K562 (cell line): ENCODE results near the gene DLX2. TPM values are rescaled to one million over a fixed set of nuclear protein-coding genes. Genes with fewer than 3 reads are reported as not detected.

Source experiments
- ATAC-seq: fragments of 200-7000 bp; cut with Tn5 transposase; 3 replicates; pipeline ENCODE4 v1.9.1; 2020; ENCODE audit warnings: moderate library complexity
- BruUV-seq: library from RNA; stranded (reverse); fragments of 400-500 nt; replicated peaks from 2 replicates; lab custom pipeline; 2021; lab: Mats Ljungman, UMichigan
- CTCF ChIA-PET: fragments of 300-600 bp; formaldehyde crosslinking; extraction: SDS; loops from one replicate; lab custom pipeline; 2021; ENCODE audit warnings: low intra/inter-chr PET ratio; lab: Yijun Ruan, JAX
- POLR2A ChIA-PET: fragments of 300-600, 350-650 bp; sonication (Branson Sonifier 250); formaldehyde crosslinking; extraction: SDS; loops from one replicate; lab custom pipeline; 2021; ENCODE audit warnings: antibody characterized with exemption, inconsistent platforms; lab: Yijun Ruan, JAX
- DNase-seq, 4 experiments: peaks; one replicate each; pipeline versions ENCODE4 v3.0.0 to v3.0.0-alpha.2; 2011 to 2018; ENCODE audit warnings: low spot score in 3 of 4, mixed read lengths in 3 of 4; ENCODE audit errors: extremely low read depth in 1 of 4
- FAIRE-seq: peaks from 2 replicates; lab custom pipeline; 2011; peaks lifted over from hg19 to GRCh38; lab: Jason Lieb, UNC
- H2AFZ ChIP-seq: 2 replicates; pipeline ENCODE4 v1.6.0; 2011; ENCODE audit warnings: low read depth, low read length, control low read depth, inconsistent platforms
- H3K27ac ChIP-seq: fragments of 200-600 bp; 3 replicates; pipeline ENCODE4 v1.8.0; 2011; ENCODE audit warnings: low read depth, mild to moderate bottlenecking, control low read depth, inconsistent platforms, low read length, moderate library complexity, mixed read lengths; ENCODE audit errors: extremely low read depth
- H3K27me3 ChIP-seq, 2 experiments: fragments of 300-600 bp in 1 of 2; 2 replicates in 1 of 2; 3 replicates in 1 of 2; pipeline versions ENCODE4 v1.6.0 to v1.8.0; 2011; ENCODE audit warnings: inconsistent platforms in 2 of 2, low read length in 2 of 2, mild to moderate bottlenecking in 1 of 2, mixed read lengths in 1 of 2, moderate library complexity in 1 of 2; ENCODE audit not compliant: control insufficient read depth in 2 of 2, insufficient read depth in 2 of 2
- H3K36me3 ChIP-seq: fragments of 300-600 bp; 3 replicates; pipeline ENCODE4 v1.8.0; 2011; ENCODE audit warnings: mild to moderate bottlenecking, low read length, inconsistent platforms; ENCODE audit not compliant: control insufficient read depth, insufficient read depth
- H3K4me1 ChIP-seq, 2 experiments: fragments of 200-600 bp in 1 of 2; replicated peaks in 1 of 2; 2 replicates in 1 of 2; 3 replicates in 1 of 2; pipeline versions ENCODE4 v1.5.1 to v1.8.0; 2011; ENCODE audit warnings: inconsistent platforms in 2 of 2, low read length in 2 of 2, mild to moderate bottlenecking in 1 of 2, mixed read lengths in 1 of 2, moderate library complexity in 1 of 2; ENCODE audit not compliant: control insufficient read depth in 2 of 2, insufficient read depth in 2 of 2
- H3K4me2 ChIP-seq: 2 replicates; pipeline ENCODE4 v1.6.1; 2011; ENCODE audit warnings: low read length, control low read depth, inconsistent platforms, mixed read lengths; ENCODE audit not compliant: insufficient read depth
- H3K4me3 ChIP-seq: fragments of 200-600 bp; sonication (generic), shearing (Covaris generic); 2 replicates; pipeline ENCODE4 v1.5.1; 2016; ENCODE audit warnings: control low read depth, inconsistent platforms
- H3K79me2 ChIP-seq: fragments of 200-600 bp; 3 replicates; pipeline ENCODE4 v1.8.0; 2011; ENCODE audit warnings: low read length, inconsistent platforms; ENCODE audit not compliant: control insufficient read depth, insufficient read depth
- H3K9ac ChIP-seq, 2 experiments: 2 replicates each; pipeline versions ENCODE4 v1.6.0 to v1.6.1; 2011; ENCODE audit warnings: low read depth in 2 of 2, low read length in 2 of 2, control low read depth in 1 of 2, inconsistent platforms in 1 of 2, mild to moderate bottlenecking in 1 of 2, mixed read lengths in 1 of 2; ENCODE audit not compliant: insufficient read depth in 1 of 2
- H3K9me1 ChIP-seq: one replicate; pipeline ENCODE4 v1.6.0; 2011; ENCODE audit warnings: inconsistent platforms, mild to moderate bottlenecking, low read length, moderate library complexity; ENCODE audit not compliant: control insufficient read depth, insufficient read depth
- H3K9me3 ChIP-seq: replicated peaks from 2 replicates; pipeline ENCODE4 v1.5.1; 2011; ENCODE audit warnings: low read depth, low read length, inconsistent platforms; ENCODE audit not compliant: control insufficient read depth, insufficient read depth
- H4K20me1 ChIP-seq: replicated peaks from 2 replicates; pipeline ENCODE4 v1.6.1; 2011; ENCODE audit warnings: low read length, inconsistent platforms, mixed read lengths; ENCODE audit not compliant: control insufficient read depth, insufficient read depth
- FOSL1 ChIP-seq: fragments of 200-800 bp; sonication (Bioruptor generic); conservative IDR thresholded peaks from 2 replicates; pipeline ENCODE4 v1.6.1; 2016; ENCODE audit warnings: missing genetic modification characterization, missing compliant biosample characterization
- FOXJ3 ChIP-seq: sonication (generic); formaldehyde crosslinking; IDR thresholded peaks from 2 replicates; pipeline ENCODE4 v1.4.0; 2020; ENCODE audit warnings: mild to moderate bottlenecking, missing genetic modification reagents
- HMG20A ChIP-seq: fragments of 450-650 bp; formaldehyde crosslinking; conservative IDR thresholded peaks from 2 replicates; pipeline ENCODE4 v1.4.0; 2020; ENCODE audit warnings: mild to moderate bottlenecking, mixed read lengths
- KLF1 ChIP-seq: fragments of 450-650 bp; IDR thresholded peaks from 2 replicates; pipeline ENCODE4 v1.6.1; 2016; ENCODE audit warnings: missing genetic modification characterization, missing compliant biosample characterization
- MBD2 ChIP-seq: sonication (generic); IDR thresholded peaks from 2 replicates; pipeline ENCODE4 v1.6.1; 2016; ENCODE audit warnings: low read depth, borderline replicate concordance
- PCBP2 ChIP-seq: fragments of 200-400 bp; formaldehyde crosslinking; IDR thresholded peaks from 2 replicates; pipeline ENCODE4 v1.6.1; 2018; ENCODE audit warnings: low read length, low read depth, mild to moderate bottlenecking, moderate library complexity; ENCODE audit not compliant: poor library complexity, severe bottlenecking
- PURB ChIP-seq: sonication (generic); formaldehyde crosslinking; IDR thresholded peaks from 2 replicates; pipeline ENCODE4 v1.9.0; 2021; ENCODE audit warnings: low read depth, mild to moderate bottlenecking, missing genetic modification reagents
- SIN3B ChIP-seq: fragments of 450-650 bp; IDR thresholded peaks from 2 replicates; pipeline ENCODE4 v1.6.1; 2017; ENCODE audit warnings: low read depth, mild to moderate bottlenecking, moderate library complexity
- SLC30A9 ChIP-seq: fragments of 250-450 bp; sonication (Bioruptor Pico); IDR thresholded peaks from 2 replicates; pipeline ENCODE4 v1.8.0; 2022; ENCODE audit warnings: mild to moderate bottlenecking, moderate library complexity
- SMC3 ChIP-seq: conservative IDR thresholded peaks from 2 replicates; pipeline ENCODE4 v1.6.1; 2011; ENCODE audit warnings: low read depth, low read length, improper control_type of control experiment; ENCODE audit not compliant: insufficient read depth
- SOX6 ChIP-seq: fragments of 450-650 bp; IDR thresholded peaks from 2 replicates; pipeline ENCODE4 v1.6.1; 2014; ENCODE audit warnings: mild to moderate bottlenecking
- TCF7 ChIP-seq: sonication (generic); IDR thresholded peaks from 2 replicates; pipeline ENCODE4 v1.6.1; 2016; ENCODE audit warnings: antibody characterized with exemption, borderline replicate concordance
- TFE3 ChIP-seq: fragments of 450-650 bp; formaldehyde crosslinking; IDR thresholded peaks from 2 replicates; pipeline ENCODE4 v1.4.0; 2020; ENCODE audit warnings: mild to moderate bottlenecking, mixed read lengths
- THRB ChIP-seq: fragments of 450-650 bp; formaldehyde crosslinking; conservative IDR thresholded peaks from 2 replicates; pipeline ENCODE4 v1.4.0; 2022; ENCODE audit warnings: mild to moderate bottlenecking, missing genetic modification characterization
- ZHX1 ChIP-seq: fragments of 150-350 bp; conservative IDR thresholded peaks from 2 replicates; pipeline ENCODE4 v1.6.1; 2014; ENCODE audit warnings: low read length
- ZKSCAN3 ChIP-seq: fragments of 250-450 bp; sonication (Bioruptor Pico); IDR thresholded peaks from 2 replicates; pipeline ENCODE4 v1.4.0; 2020
- ZNF695 ChIP-seq: fragments of 450-650 bp; formaldehyde crosslinking; IDR thresholded peaks from 2 replicates; pipeline ENCODE4 v1.4.0; 2020; ENCODE audit warnings: mild to moderate bottlenecking, moderate library complexity
- WGBS: fragments of 100-300 bp; shearing (Covaris generic); methylation state at CpG from one replicate; pipeline ENCODE4 v1.1.6; 2016; ENCODE audit warnings: low coverage, mixed read lengths; ENCODE audit not compliant: insufficient coverage; ENCODE audit errors: missing lambda C conversion rate; 5-methylcytosine and 5-hydroxymethylcytosine counted together
- in situ Hi-C: fragments of 300-500 bp; cut with MboI; formaldehyde crosslinking; loops from 4 replicates; pipeline ENCODE4 v1.15.0; 2018; ENCODE audit warnings: inconsistent platforms, mixed read lengths
- intact Hi-C: fragments of 100-400 bp; cut with micrococcal nuclease; formaldehyde crosslinking; loops from 2 replicates; pipeline ENCODE4 v1.14.2; 2022
- polyA plus RNA-seq, 8 experiments: library from polyadenylated mRNA; depleted of rRNA in 4 of 8; stranded (reverse) in 5 of 8; unstranded in 3 of 8; fragments of >200 nt; fragmentation: Nextera tagmentation in 2 of 8; fragmentation: Illumina TruSeq in 1 of 8; extraction: Ambion mirVana in 2 of 8; extraction: Trizol in 1 of 8; gene quantifications; 2 replicates each; pipeline versions ENCODE4 v1.2.1 to v1.2.3, GENCODE V29; 2011 to 2014; ENCODE audit warnings: inconsistent platforms in 1 of 8, missing spikeins in 1 of 8
- total RNA-seq, 7 experiments: library from RNA; depleted of rRNA in 6 of 7; stranded (reverse); fragments of >200 nt in 6 of 7; fragmentation: Illumina TruSeq in 2 of 7; extraction: Trizol in 2 of 7; gene quantifications; 2 replicates each; pipeline versions ENCODE4 v1.2.1 to v1.2.3, GENCODE V29; 2011 to 2021; ENCODE audit warnings: low replicate concordance in 1 of 7

The DLX2 gene
- total and polyA plus RNA-seq, 9 of the 15 experiments (the other 6 are each of a cell fraction or from before 2014, with no cell fraction given), result 0.14 to 4.3 (median 0.86) TPM

GRCh38 chr2:172095905-172096625, 6.6 kb downstream of the DLX2 start:
- H3K27ac ChIP-seq, result no peak overlapping the region
- no TSS peak for BruUV-seq
- no peak overlapping the region for H3K4me3 ChIP-seq
- no peaks in the 10 kb centered on the region for H3K36me3 ChIP-seq
- H3K9ac ChIP-seq, result no peak overlapping the region
- CTCF ChIA-PET, result no interaction called here
- DNase-seq (no peak), ATAC-seq (no peak), FAIRE-seq (no peak)
- H3K4me1 ChIP-seq, result peaks cover 22 to 45% of the 10 kb centered on the region in 2 experiments
- no peaks in the 10 kb centered on the region for H4K20me1 ChIP-seq
- POLR2A ChIA-PET, result interaction anchor here (0.8 to 1.3 kb wide), 2 partner anchors 11 to 402 kb away, joined by 3 to 6 read pairs; partner anchors contain the start of gene DLX1
- H3K4me2 ChIP-seq, result no peak overlapping the region
- 90% methylated on average over 34 of the region's 40 CpGs for WGBS
- no peaks in the 10 kb centered on the region for H3K9me3 ChIP-seq
- no peaks in the 10 kb centered on the region; a peak in 1 of 5 replicates for H3K27me3 ChIP-seq
- no peaks in the 10 kb centered on the region for H3K9me1 ChIP-seq
- no peak overlapping the region for H2AFZ ChIP-seq
- no peaks in the 10 kb centered on the region for H3K79me2 ChIP-seq
- no peak for TF ChIP-seq MBD2
- no peak for TF ChIP-seq TFE3 (CRISPR knock-in tag)
- TF ChIP-seq HMG20A (CRISPR knock-in tag), result no peak
- TF ChIP-seq SMC3, result no peak
- TF ChIP-seq SIN3B, result no peak
- no peak for TF ChIP-seq FOSL1 (tag)
- TF ChIP-seq PCBP2, result no peak
- TF ChIP-seq ZHX1, result no peak
- TF ChIP-seq FOXJ3, result no peak
- TF ChIP-seq PURB, result no peak
- no peak for TF ChIP-seq THRB (CRISPR knock-in tag)
- no peak for TF ChIP-seq KLF1 (tag)
- TF ChIP-seq ZNF695 (CRISPR knock-in tag), result no peak
- TF ChIP-seq ZKSCAN3 (CRISPR knock-in tag), result no peak
- no peak for TF ChIP-seq SOX6
- TF ChIP-seq SLC30A9, result no peak
- no peak for TF ChIP-seq TCF7
- intact Hi-C loops (no loop called here), in situ Hi-C loops (no loop called here)
